ENCODE results near the gene PKD1.

DNA sequence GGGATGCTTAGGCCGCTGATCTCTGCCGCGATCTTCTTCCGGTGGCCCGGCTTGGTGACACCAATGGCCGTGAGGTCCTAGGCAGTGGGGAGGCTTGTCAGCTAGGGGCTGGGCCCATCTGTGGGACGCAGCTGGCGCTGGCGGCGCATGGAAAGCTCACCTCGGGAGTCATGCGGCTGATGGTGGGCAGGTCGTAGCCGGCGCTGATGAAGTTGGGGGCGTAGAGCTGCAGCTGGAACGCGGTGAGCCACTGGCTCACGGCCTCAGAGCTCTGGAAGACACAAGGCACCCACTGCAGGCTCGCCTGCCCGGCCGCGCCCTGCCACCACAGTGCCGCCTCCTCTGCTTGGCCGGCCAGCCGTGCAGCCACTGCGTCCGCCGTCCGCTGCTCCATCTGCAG is 48.0 kb upstream of the PKD1 start:
- TF ChIP-seq ELF4 (IDR thresholded peaks at IDR 0.05) (no peak), TARDBP (IDR thresholded peaks at IDR 0.05) (no peak), FOXM1 (IDR thresholded peaks at IDR 0.05; ENCODE audit: borderline replicate concordance) (no peak), NFRKB (IDR thresholded peaks at IDR 0.05) (no peak), SP1 (IDR thresholded peaks at IDR 0.05) (no peak)
